Panc1 (cell line): ENCODE results near the gene RPL19.

Source experiments
- POLR2AphosphoS5 ChIP-seq: IDR thresholded peaks from 2 replicates; pipeline ENCODE4 v1.6.1; 2012; ENCODE audit warnings: mild to moderate bottlenecking, low read depth, low read length, moderate library complexity
- TF ChIP-seq, protein P1 (sequence below): fragments of 450-650 bp; IDR thresholded peaks from 2 replicates; pipeline ENCODE4 v1.5.1; 2017; ENCODE audit warnings: mild to moderate bottlenecking

DNA sequence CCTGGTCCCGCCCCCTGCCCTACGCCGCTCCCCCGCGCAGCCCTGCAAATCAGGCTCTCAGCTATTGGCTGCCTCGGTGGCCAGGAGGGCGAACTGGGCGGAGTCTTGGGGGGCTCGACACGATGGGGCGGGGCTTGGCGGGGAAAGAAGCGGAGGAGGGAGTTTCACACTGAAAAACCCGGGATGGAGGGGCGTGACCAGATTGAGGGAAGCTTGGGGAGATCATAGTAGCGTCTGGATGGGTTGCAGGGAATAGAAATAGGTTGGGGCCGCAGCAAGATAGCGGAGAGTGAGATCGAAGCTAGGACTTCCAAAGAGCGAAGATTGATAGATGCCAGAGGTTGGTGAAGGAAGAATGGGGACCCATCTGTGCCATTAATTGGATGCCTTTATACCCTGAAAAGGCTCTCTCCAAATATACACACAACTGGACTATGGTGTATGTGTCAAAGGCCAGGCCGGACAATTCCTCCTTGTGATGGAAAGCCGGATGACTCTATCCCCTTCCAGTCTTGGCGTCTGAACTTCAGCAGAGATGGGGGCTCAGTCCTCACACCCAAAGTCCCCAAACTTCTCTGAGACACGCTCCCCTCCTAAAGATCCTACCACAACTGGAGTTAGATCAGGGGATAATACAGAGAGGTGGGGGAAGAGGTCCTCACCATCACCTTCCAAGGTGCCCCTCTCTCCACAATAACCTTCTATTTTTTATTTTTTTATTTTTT is 26.0 kb downstream of the RPL19 start:
- TF ChIP-seq, protein P1, sequence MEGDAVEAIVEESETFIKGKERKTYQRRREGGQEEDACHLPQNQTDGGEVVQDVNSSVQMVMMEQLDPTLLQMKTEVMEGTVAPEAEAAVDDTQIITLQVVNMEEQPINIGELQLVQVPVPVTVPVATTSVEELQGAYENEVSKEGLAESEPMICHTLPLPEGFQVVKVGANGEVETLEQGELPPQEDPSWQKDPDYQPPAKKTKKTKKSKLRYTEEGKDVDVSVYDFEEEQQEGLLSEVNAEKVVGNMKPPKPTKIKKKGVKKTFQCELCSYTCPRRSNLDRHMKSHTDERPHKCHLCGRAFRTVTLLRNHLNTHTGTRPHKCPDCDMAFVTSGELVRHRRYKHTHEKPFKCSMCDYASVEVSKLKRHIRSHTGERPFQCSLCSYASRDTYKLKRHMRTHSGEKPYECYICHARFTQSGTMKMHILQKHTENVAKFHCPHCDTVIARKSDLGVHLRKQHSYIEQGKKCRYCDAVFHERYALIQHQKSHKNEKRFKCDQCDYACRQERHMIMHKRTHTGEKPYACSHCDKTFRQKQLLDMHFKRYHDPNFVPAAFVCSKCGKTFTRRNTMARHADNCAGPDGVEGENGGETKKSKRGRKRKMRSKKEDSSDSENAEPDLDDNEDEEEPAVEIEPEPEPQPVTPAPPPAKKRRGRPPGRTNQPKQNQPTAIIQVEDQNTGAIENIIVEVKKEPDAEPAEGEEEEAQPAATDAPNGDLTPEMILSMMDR: no peak
- no peak for TF ChIP-seq POLR2AphosphoS5
